H1 (cell line): ENCODE data around the gene C1orf210. TPM values are rescaled to one million over a fixed set of nuclear protein-coding genes. Genes with fewer than 3 reads are reported as not detected.

Source experiments
- RNF2 ChIP-seq: fragments of 200-900, 300-1000 bp; sonication (generic); IDR thresholded peaks from 2 replicates; pipeline ENCODE4 v1.7.1; 2016; ENCODE audit warnings: borderline replicate concordance, low read depth, mild to moderate bottlenecking, antibody characterized with exemption, low read length; ENCODE audit not compliant: poor library complexity, severe bottlenecking; ENCODE audit errors: missing control alignments
- polyA plus RNA-seq, 7 experiments: library from polyadenylated mRNA; depleted of rRNA in 3 of 7; stranded (reverse) in 5 of 7; unstranded in 2 of 7; fragments of >200 nt in 5 of 7; fragments of 200-250 nt in 2 of 7; gene quantifications; 1 replicate in 5 of 7; 2 replicates in 1 of 7; 4 replicates in 1 of 7; pipeline versions ENCODE4 v1.2.1 to v1.2.3, GENCODE V29; 2011 to 2013; ENCODE audit warnings: missing spikeins in 2 of 7, mixed read lengths in 2 of 7
- total RNA-seq: library from RNA; stranded (reverse); fragmentation: NEBNext Ultra II Directional; extraction: Animal tissue kit (Norgen Biotek cat#: 25700); gene quantifications from 2 replicates; pipeline ENCODE4 v1.2.1, GENCODE V29; 2021

C1orf210 gene
- total and polyA plus RNA-seq, 2 of the 8 experiments (the other 6 are each of a cell fraction or from before 2014, with no cell fraction given), result 12.0 to 27.9 TPM

DNA sequence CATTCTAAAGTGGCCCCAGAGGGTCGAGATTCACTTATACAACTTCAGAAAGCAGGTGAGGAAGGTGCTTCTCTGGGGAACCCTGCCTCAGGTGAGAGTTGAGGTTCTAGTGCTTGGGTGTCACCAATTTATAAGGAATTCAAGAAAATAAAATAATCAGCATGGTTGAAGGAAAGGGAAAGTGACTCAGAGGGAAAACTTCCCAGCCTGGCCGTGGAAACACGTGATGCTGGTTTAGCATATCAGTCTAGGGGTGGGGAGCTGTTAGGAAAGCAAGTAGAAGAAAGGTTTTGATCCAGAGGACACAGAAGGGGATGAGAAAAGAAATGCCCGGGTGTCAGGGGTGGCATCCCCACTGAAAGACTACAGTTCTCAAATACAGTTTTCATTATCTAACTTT, 53.3 kb downstream of the C1orf210 start (continued):
- no peak for TF ChIP-seq RNF2

Other genes starting within 250 kb of the C1orf210 start
- gene EBNA1BP2, start 113.3 kb downstream of the C1orf210 start, total RNA-seq, result 102 and 104 TPM in 2 replicates
- 31.0 and 46.0 TPM in 2 replicates for gene EBNA1BP2, start 113.3 kb downstream of the C1orf210 start, polyA plus RNA-seq (2011; rRNA removed)
- gene CFAP57, start 113.3 kb downstream of the C1orf210 start, total RNA-seq, result 0.23 and 0.80 TPM in 2 replicates
- 0.20 and 0.36 TPM in 2 replicates for gene CFAP57, start 113.3 kb downstream of the C1orf210 start, polyA plus RNA-seq (2011; rRNA removed)
- gene TMEM125, start 15.6 kb downstream of the C1orf210 start, total RNA-seq, result 24.6 and 26.5 TPM in 2 replicates
- gene TMEM125, start 15.6 kb downstream of the C1orf210 start, polyA plus RNA-seq (2011; rRNA removed), result 46.7 and 54.2 TPM in 2 replicates
- gene TIE1, start 15.4 kb upstream of the C1orf210 start, total RNA-seq, result 2.2 and 2.7 TPM in 2 replicates
- gene TIE1, start 15.4 kb upstream of the C1orf210 start, polyA plus RNA-seq (2011; rRNA removed), result 0.74 and 1.5 TPM in 2 replicates
- not detected in 2 replicates for gene MPL, start 52.2 kb upstream of the C1orf210 start, total RNA-seq
- gene MPL, start 52.2 kb upstream of the C1orf210 start, polyA plus RNA-seq (2011; rRNA removed), result 0.08 and 0.11 TPM in 2 replicates
- gene CDC20, start 73.4 kb upstream of the C1orf210 start, total RNA-seq, result 221 and 252 TPM in 2 replicates
- gene CDC20, start 73.4 kb upstream of the C1orf210 start, polyA plus RNA-seq (2011; rRNA removed), result 214 and 350 TPM in 2 replicates
- gene ELOVL1, start 82.4 kb upstream of the C1orf210 start, total RNA-seq, result 28.5 and 29.1 TPM in 2 replicates
- 58.2 and 68.1 TPM in 2 replicates for gene ELOVL1, start 82.4 kb upstream of the C1orf210 start, polyA plus RNA-seq (2011; rRNA removed)
- 19.5 and 20.6 TPM in 2 replicates for gene MED8, start 104.2 kb upstream of the C1orf210 start, total RNA-seq
- 6.7 and 7.0 TPM in 2 replicates for gene MED8, start 104.2 kb upstream of the C1orf210 start, polyA plus RNA-seq (2011; rRNA removed)
- gene SZT2, start 104.3 kb upstream of the C1orf210 start, total RNA-seq, result 12.9 and 13.8 TPM in 2 replicates
- 4.7 and 8.0 TPM in 2 replicates for gene SZT2, start 104.3 kb upstream of the C1orf210 start, polyA plus RNA-seq (2011; rRNA removed)
- 17.0 and 17.7 TPM in 2 replicates for gene HYI, start 168.3 kb upstream of the C1orf210 start, total RNA-seq
- gene HYI, start 168.3 kb upstream of the C1orf210 start, polyA plus RNA-seq (2011; rRNA removed), result 14.4 and 21.8 TPM in 2 replicates
- 221 and 231 TPM in 2 replicates for gene PTPRF, start 245.3 kb upstream of the C1orf210 start, total RNA-seq
- 136 and 174 TPM in 2 replicates for gene PTPRF, start 245.3 kb upstream of the C1orf210 start, polyA plus RNA-seq (2011; rRNA removed)